22Rv1 (cell line): Measurements from ENCODE around the gene INPP5B.

ENCODE experiments used
- ZFX ChIP-seq: fragments of 450-650 bp; IDR thresholded peaks from 2 replicates; pipeline ENCODE4 v1.6.1; 2017; ENCODE audit warnings: antibody characterized with exemption, borderline replicate concordance
- TF ChIP-seq, protein P1 (sequence below): fragments of 450-650 bp; IDR thresholded peaks from 2 replicates; pipeline ENCODE4 v1.5.1; 2017; ENCODE audit warnings: mild to moderate bottlenecking

DNA sequence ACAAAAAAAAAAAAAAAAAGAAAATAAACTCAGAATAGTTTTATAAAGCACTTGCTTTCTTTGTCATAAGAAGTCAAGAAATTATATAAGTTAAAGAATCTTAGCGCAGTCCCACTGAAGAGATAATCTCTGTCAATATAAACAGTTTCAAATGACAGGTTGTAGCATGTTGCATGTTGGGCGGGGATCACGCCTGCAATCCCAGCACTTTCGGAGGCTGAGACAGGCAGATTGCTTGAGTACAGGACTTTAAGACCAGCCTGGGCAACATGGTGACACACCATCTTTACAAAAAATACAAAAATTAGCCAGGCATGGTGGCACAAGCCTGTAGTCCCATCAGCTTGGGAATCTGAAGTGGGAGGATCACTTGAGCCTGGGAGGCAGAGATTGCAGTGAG is 18.4 kb upstream of the INPP5B start:
- TF ChIP-seq, protein P1, sequence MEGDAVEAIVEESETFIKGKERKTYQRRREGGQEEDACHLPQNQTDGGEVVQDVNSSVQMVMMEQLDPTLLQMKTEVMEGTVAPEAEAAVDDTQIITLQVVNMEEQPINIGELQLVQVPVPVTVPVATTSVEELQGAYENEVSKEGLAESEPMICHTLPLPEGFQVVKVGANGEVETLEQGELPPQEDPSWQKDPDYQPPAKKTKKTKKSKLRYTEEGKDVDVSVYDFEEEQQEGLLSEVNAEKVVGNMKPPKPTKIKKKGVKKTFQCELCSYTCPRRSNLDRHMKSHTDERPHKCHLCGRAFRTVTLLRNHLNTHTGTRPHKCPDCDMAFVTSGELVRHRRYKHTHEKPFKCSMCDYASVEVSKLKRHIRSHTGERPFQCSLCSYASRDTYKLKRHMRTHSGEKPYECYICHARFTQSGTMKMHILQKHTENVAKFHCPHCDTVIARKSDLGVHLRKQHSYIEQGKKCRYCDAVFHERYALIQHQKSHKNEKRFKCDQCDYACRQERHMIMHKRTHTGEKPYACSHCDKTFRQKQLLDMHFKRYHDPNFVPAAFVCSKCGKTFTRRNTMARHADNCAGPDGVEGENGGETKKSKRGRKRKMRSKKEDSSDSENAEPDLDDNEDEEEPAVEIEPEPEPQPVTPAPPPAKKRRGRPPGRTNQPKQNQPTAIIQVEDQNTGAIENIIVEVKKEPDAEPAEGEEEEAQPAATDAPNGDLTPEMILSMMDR, result no peak
- TF ChIP-seq ZFX, result no peak
